H1 (cell line): ENCODE results near the gene ATP11C. TPM values are rescaled to one million over a fixed set of nuclear protein-coding genes. Genes with fewer than 3 reads are reported as not detected.

Source experiments
- CTCF ChIA-PET: fragments of 300-600 bp; sonication (Branson Sonifier 250); formaldehyde crosslinking; loops from one replicate; lab custom pipeline; 2021; ENCODE audit not compliant: partially characterized antibody; lab: Charles Lee
- POLR2A ChIA-PET: fragments of 300-600 bp; sonication (Branson Sonifier 250); formaldehyde crosslinking; loops from one replicate; lab custom pipeline; 2021; ENCODE audit warnings: inconsistent platforms; ENCODE audit not compliant: partially characterized antibody; lab: Charles Lee
- DNase-seq, 2 experiments: peaks; one replicate each; pipeline versions ENCODE4 v3.0.0 to v3.0.0-alpha.2; 2010 to 2022; ENCODE audit warnings: low spot score in 2 of 2, low read depth in 1 of 2, mixed read lengths in 1 of 2
- FAIRE-seq: peaks from 2 replicates; lab custom pipeline; 2011; peaks lifted over from hg19 to GRCh38; lab: Jason Lieb, UNC
- H2AFZ ChIP-seq: 2 replicates; pipeline ENCODE4 v1.8.1; 2012; ENCODE audit warnings: low read length, inconsistent platforms
- H2AK5ac ChIP-seq: 2 replicates; pipeline ENCODE4 v1.6.1; 2013; ENCODE audit warnings: low read depth, low read length
- H2BK120ac ChIP-seq: replicated peaks from 2 replicates; pipeline ENCODE3; 2013; ENCODE audit warnings: low read depth, low read length, inconsistent platforms
- H2BK12ac ChIP-seq: 2 replicates; pipeline ENCODE4 v1.6.1; 2013; ENCODE audit warnings: low read depth, low read length
- H2BK15ac ChIP-seq: 2 replicates; pipeline ENCODE4 v1.6.1; 2013; ENCODE audit warnings: low read length
- H2BK20ac ChIP-seq: 2 replicates; pipeline ENCODE4 v1.6.1; 2013; ENCODE audit warnings: low read length
- H2BK5ac ChIP-seq: 2 replicates; pipeline ENCODE4 v1.6.1; 2013; ENCODE audit warnings: low read depth, low read length
- H3K14ac ChIP-seq: 2 replicates; pipeline ENCODE4 v1.6.1; 2013; ENCODE audit warnings: inconsistent platforms; ENCODE audit not compliant: insufficient read length
- H3K18ac ChIP-seq: 2 replicates; pipeline ENCODE4 v1.6.1; 2013; ENCODE audit warnings: low read length; ENCODE audit errors: extremely low read depth
- H3K23ac ChIP-seq: 2 replicates; pipeline ENCODE4 v1.6.1; 2013; ENCODE audit warnings: inconsistent platforms; ENCODE audit not compliant: insufficient read length
- H3K23me2 ChIP-seq: 2 replicates; pipeline ENCODE4 v1.6.1; 2013; ENCODE audit warnings: low read depth, low read length
- H3K27ac ChIP-seq: 2 replicates; pipeline ENCODE4 v1.6.1; 2011; ENCODE audit warnings: low read depth, low read length, inconsistent platforms
- H3K27me3 ChIP-seq, 4 experiments: replicated peaks in 1 of 4; 1 replicate in 1 of 4; 2 replicates in 3 of 4; pipeline versions ENCODE4 v1.6.1 to v1.8.1; 2011 to 2013; ENCODE audit warnings: low read length in 3 of 4, mild to moderate bottlenecking in 3 of 4, inconsistent platforms in 2 of 4, mixed read lengths in 2 of 4, moderate library complexity in 1 of 4; ENCODE audit not compliant: control insufficient read depth in 3 of 4, insufficient read depth in 3 of 4; ENCODE audit errors: extremely low read depth in 1 of 4
- H3K36me3 ChIP-seq, 4 experiments: 2 replicates each; pipeline versions ENCODE4 v1.6.1 to v1.8.1; 2011 to 2013; ENCODE audit warnings: mild to moderate bottlenecking in 4 of 4, low read length in 3 of 4, moderate library complexity in 2 of 4, control low read depth in 1 of 4, inconsistent platforms in 1 of 4; ENCODE audit not compliant: insufficient read depth in 4 of 4, control insufficient read depth in 2 of 4
- H3K4ac ChIP-seq: replicated peaks from 2 replicates; pipeline ENCODE3; 2013; ENCODE audit warnings: low read length, low read depth, mixed read lengths, inconsistent platforms; ENCODE audit not compliant: insufficient read length
- H3K4me1 ChIP-seq, 4 experiments: replicated peaks in 1 of 4; 1 replicate in 1 of 4; 2 replicates in 3 of 4; pipeline versions ENCODE4 v1.6.1 to v1.8.1; 2011 to 2013; ENCODE audit warnings: low read length in 3 of 4, inconsistent platforms in 2 of 4, mixed read lengths in 1 of 4; ENCODE audit not compliant: insufficient read depth in 4 of 4, control insufficient read depth in 3 of 4
- H3K4me2 ChIP-seq, 2 experiments: 2 replicates each; pipeline versions ENCODE4 v1.6.1 to v1.8.1; 2011 to 2013; ENCODE audit warnings: low read depth in 2 of 2, low read length in 2 of 2, control low read depth in 1 of 2, inconsistent platforms in 1 of 2, mild to moderate bottlenecking in 1 of 2; ENCODE audit not compliant: insufficient read depth in 1 of 2
- H3K4me3 ChIP-seq, 4 experiments: fragments of 200-600, 300-600 bp in 1 of 4; sonication (generic), shearing (Covaris generic), sonication (Bioruptor Twin) in 1 of 4; 2 replicates each; pipeline versions ENCODE4 v1.5.1 to v1.8.1; 2011 to 2016; ENCODE audit warnings: low read length in 4 of 4, low read depth in 3 of 4, control low read depth in 2 of 4, inconsistent platforms in 2 of 4, mild to moderate bottlenecking in 2 of 4, mixed read lengths in 1 of 4, moderate library complexity in 1 of 4; ENCODE audit not compliant: insufficient read depth in 2 of 4; ENCODE audit errors: extremely low read depth in 1 of 4
- H3K56ac ChIP-seq: replicated peaks from 2 replicates; pipeline ENCODE3; 2013; ENCODE audit warnings: low read depth, mild to moderate bottlenecking, mixed read lengths, low read length, inconsistent platforms; ENCODE audit not compliant: insufficient read length
- H3K79me1 ChIP-seq: 2 replicates; pipeline ENCODE4 v1.6.1; 2013; ENCODE audit warnings: low read depth, low read length, control low read depth
- H3K79me2 ChIP-seq, 2 experiments: 2 replicates each; pipeline versions ENCODE4 v1.6.1 to v1.8.1; 2012 to 2013; ENCODE audit warnings: low read length in 2 of 2, mild to moderate bottlenecking in 2 of 2, inconsistent platforms in 1 of 2; ENCODE audit not compliant: insufficient read depth in 2 of 2, control insufficient read depth in 1 of 2
- H3K9ac ChIP-seq, 4 experiments: replicated peaks in 1 of 4; 1 replicate in 1 of 4; 2 replicates in 3 of 4; pipeline versions ENCODE4 v1.6.1 to v1.8.1; 2011 to 2013; ENCODE audit warnings: low read depth in 3 of 4, low read length in 3 of 4, control low read depth in 2 of 4, mild to moderate bottlenecking in 2 of 4, moderate library complexity in 2 of 4, inconsistent platforms in 1 of 4; ENCODE audit errors: extremely low read depth in 1 of 4
- H3K9me3 ChIP-seq, 2 experiments: 2 replicates each; pipeline versions ENCODE4 v1.6.1 to v1.8.1; 2012 to 2013; ENCODE audit warnings: mild to moderate bottlenecking in 2 of 2, moderate library complexity in 2 of 2, control low read depth in 1 of 2, inconsistent platforms in 1 of 2, low read depth in 1 of 2, low read length in 1 of 2, mixed read lengths in 1 of 2; ENCODE audit not compliant: insufficient read depth in 2 of 2
- H4K20me1 ChIP-seq, 2 experiments: replicated peaks in 1 of 2; 2 replicates each; pipeline versions ENCODE3 to v1.8.1; 2011 to 2013; ENCODE audit warnings: inconsistent platforms in 2 of 2, low read length in 2 of 2, mild to moderate bottlenecking in 1 of 2; ENCODE audit not compliant: insufficient read depth in 2 of 2, control insufficient read depth in 1 of 2
- H4K5ac ChIP-seq: 2 replicates; pipeline ENCODE4 v1.6.1; 2013; ENCODE audit warnings: low read length, low read depth, mixed read lengths, inconsistent platforms; ENCODE audit not compliant: insufficient read length
- H4K8ac ChIP-seq: 2 replicates; pipeline ENCODE4 v1.8.0; 2013; ENCODE audit warnings: mild to moderate bottlenecking, moderate library complexity, low read length, inconsistent platforms; ENCODE audit not compliant: insufficient read depth; ENCODE audit errors: extremely low read depth
- H4K91ac ChIP-seq: replicated peaks from 2 replicates; pipeline ENCODE3; 2013; ENCODE audit warnings: low read length, mixed read lengths, inconsistent platforms; ENCODE audit not compliant: insufficient read length
- ATF2 ChIP-seq: IDR thresholded peaks from 2 replicates; pipeline ENCODE4 v1.6.1; 2012; ENCODE audit warnings: low read length, inconsistent platforms
- CTCF ChIP-seq, 3 experiments: IDR thresholded peaks; 1 replicate in 2 of 3; 2 replicates in 1 of 3; pipeline versions ENCODE4 v1.5.1 to v1.6.1; 2011; ENCODE audit warnings: low read length in 3 of 3, mild to moderate bottlenecking in 3 of 3, inconsistent platforms in 2 of 3, low read depth in 1 of 3, moderate library complexity in 1 of 3; ENCODE audit not compliant: insufficient read depth in 1 of 3; ENCODE audit errors: control extremely low read depth in 1 of 3
- HDAC2 ChIP-seq, 2 experiments: fragments of 300-600 bp in 1 of 2; sonication (generic) in 1 of 2; IDR thresholded peaks; 2 replicates each; pipeline ENCODE4 v1.6.1; 2011 to 2012; ENCODE audit warnings: low read depth in 2 of 2, low read length in 2 of 2, mild to moderate bottlenecking in 2 of 2, moderate library complexity in 2 of 2, borderline replicate concordance in 1 of 2, inconsistent platforms in 1 of 2
- KDM1A ChIP-seq: fragments of 200-600, 300-600 bp; sonication (generic); IDR thresholded peaks from 2 replicates; pipeline ENCODE4 v1.7.1; 2016; ENCODE audit warnings: mild to moderate bottlenecking, low read length, borderline replicate concordance
- SIN3A ChIP-seq, 2 experiments: IDR thresholded peaks in 1 of 2; conservative IDR thresholded peaks in 1 of 2; 2 replicates each; pipeline ENCODE4 v1.6.1; 2011 to 2012; ENCODE audit warnings: low read length in 2 of 2, improper control_type of control experiment in 1 of 2, low read depth in 1 of 2, mild to moderate bottlenecking in 1 of 2
- SP2 ChIP-seq: IDR thresholded peaks from 2 replicates; pipeline ENCODE4 v1.6.1; 2012; ENCODE audit warnings: mild to moderate bottlenecking, low read length, inconsistent platforms
- USF2 ChIP-seq: IDR thresholded peaks from 2 replicates; pipeline ENCODE4 v1.6.1; 2011; ENCODE audit warnings: low read length, improper control_type of control experiment
- WGBS, 2 experiments: shearing (Covaris generic) in 1 of 2; methylation state at CpG; one replicate each; pipeline versions ENCODE4 v1.1.6 to v1.1.7; 2013 to 2015; ENCODE audit warnings: low lambda C conversion rate in 2 of 2, mixed read lengths in 2 of 2, inconsistent platforms in 1 of 2, low coverage in 1 of 2, missing lambda C conversion rate in 1 of 2; ENCODE audit not compliant: insufficient replicate concordance in 2 of 2, insufficient coverage in 1 of 2, insufficient read length in 1 of 2; ENCODE audit errors: extremely low coverage in 1 of 2, missing lambda C conversion rate in 1 of 2; 5-methylcytosine and 5-hydroxymethylcytosine counted together
- polyA plus RNA-seq, 7 experiments: library from polyadenylated mRNA; depleted of rRNA in 3 of 7; stranded (reverse) in 5 of 7; unstranded in 2 of 7; fragments of >200 nt in 5 of 7; fragments of 200-250 nt in 2 of 7; gene quantifications; 1 replicate in 5 of 7; 2 replicates in 1 of 7; 4 replicates in 1 of 7; pipeline versions ENCODE4 v1.2.1 to v1.2.3, GENCODE V29; 2011 to 2013; ENCODE audit warnings: missing spikeins in 2 of 7, mixed read lengths in 2 of 7
- total RNA-seq: library from RNA; stranded (reverse); fragmentation: NEBNext Ultra II Directional; extraction: Animal tissue kit (Norgen Biotek cat#: 25700); gene quantifications from 2 replicates; pipeline ENCODE4 v1.2.1, GENCODE V29; 2021

The ATP11C gene
- total and polyA plus RNA-seq, 2 of the 8 experiments (the other 6 are each of a cell fraction or from before 2014, with no cell fraction given) = 14.7 to 52.1 TPM

- CTCF ChIA-PET = interaction anchor here (1.0 to 1.8 kb wide), 5 partner anchors 13 to 724 kb away, joined by 3 to 12 read pairs (median 4); no protein-coding TSS in a partner anchor
- whole genome bisulfite sequencing, 2 experiments = 17% methylated on average over 3 of the region's 3 CpGs; no CpG with 5 or more reads in 1 of the 2 experiments
- Histone ChIP-seq H2AK5ac (no peak overlapping the region), H3K36me3 (no peaks in the 10 kb centered on the region), H4K5ac (no peak overlapping the region), H3K27ac (no peak overlapping the region), H3K79me1 (no peaks in the 10 kb centered on the region), H2BK12ac (no peak overlapping the region), H2BK120ac (no peak overlapping the region), H4K8ac (no peak overlapping the region), H3K4me2 (no peak overlapping the region), H3K9me3 (no peaks in the 10 kb centered on the region), H3K56ac (no peak overlapping the region), H3K4ac (no peak overlapping the region), H3K14ac (no peak overlapping the region), H4K20me1 (no peaks in the 10 kb centered on the region), H3K27me3 (no peaks in the 10 kb centered on the region), H3K23me2 (no peaks in the 10 kb centered on the region), H3K4me1 (no peaks in the 10 kb centered on the region), H3K79me2 (no peaks in the 10 kb centered on the region), H3K4me3 (no peak overlapping the region), H2BK20ac (no peak overlapping the region), H2AFZ (no peak overlapping the region), H4K91ac (no peak overlapping the region), H3K23ac (no peak overlapping the region), H3K9ac (no peak overlapping the region), H2BK15ac (no peak overlapping the region), H2BK5ac (no peak overlapping the region), H3K18ac (no peak overlapping the region)
- peak; percentile 89 for FAIRE-seq
- POLR2A ChIA-PET = interaction anchor here (1.3 kb wide), 1 partner anchor 16 kb away, joined by 4 read pairs; the partner anchor contains the start of gene ATP11C
- DNase-seq = no peak
- no peak for TF ChIP-seq SP2
- peak; percentile 69; the same call in 1 of the 2 replicates for TF ChIP-seq USF2
- TF ChIP-seq CTCF (IDR thresholded peaks at IDR 0.05; ENCODE audit: control extremely low read depth in 1 of 3, insufficient read depth in 1 of 3, low read depth in 1 of 3, low read length in 3 of 3) = peak in 2 of 3 experiments; percentile 17 to 18; a peak in 2 of 4 replicates
- no peak for TF ChIP-seq KDM1A
- TF ChIP-seq ATF2 = no peak
- no peak for TF ChIP-seq SIN3A (conservative IDR thresholded peaks at IDR 0.05 in 1 of 2, IDR thresholded peaks at IDR 0.05 in 1 of 2; ENCODE audit: low read depth in 1 of 2, low read length in 2 of 2)
- no peak for TF ChIP-seq HDAC2 (IDR thresholded peaks at IDR 0.05; ENCODE audit: borderline replicate concordance in 1 of 2, low read depth in 2 of 2, low read length in 2 of 2)
These were observed 16.9 kb upstream of the ATP11C start for GRCh38 chrX:139949703-139950102.
